H1 (cell line): ENCODE data around the gene COL26A1. TPM values are rescaled to one million over a fixed set of nuclear protein-coding genes. Genes with fewer than 3 reads are reported as not detected.

Source experiments
- polyA plus RNA-seq, 7 experiments: library from polyadenylated mRNA; depleted of rRNA in 3 of 7; stranded (reverse) in 5 of 7; unstranded in 2 of 7; fragments of >200 nt in 5 of 7; fragments of 200-250 nt in 2 of 7; gene quantifications; 1 replicate in 5 of 7; 2 replicates in 1 of 7; 4 replicates in 1 of 7; pipeline versions ENCODE4 v1.2.1 to v1.2.3, GENCODE V29; 2011 to 2013; ENCODE audit warnings: missing spikeins in 2 of 7, mixed read lengths in 2 of 7
- total RNA-seq: library from RNA; stranded (reverse); fragmentation: NEBNext Ultra II Directional; extraction: Animal tissue kit (Norgen Biotek cat#: 25700); gene quantifications from 2 replicates; pipeline ENCODE4 v1.2.1, GENCODE V29; 2021
- TF ChIP-seq, protein P1 (sequence below): fragments of 300-600 bp; sonication (generic); IDR thresholded peaks from 2 replicates; pipeline ENCODE4 v1.7.1; 2012; ENCODE audit warnings: low read length, moderate library complexity, mild to moderate bottlenecking, inconsistent platforms; ENCODE audit not compliant: insufficient replicate concordance

Gene COL26A1
- total and polyA plus RNA-seq, 2 of the 8 experiments (the other 6 are each of a cell fraction or from before 2014, with no cell fraction given) = 51.1 to 68.8 TPM

- TF ChIP-seq, protein P1, sequence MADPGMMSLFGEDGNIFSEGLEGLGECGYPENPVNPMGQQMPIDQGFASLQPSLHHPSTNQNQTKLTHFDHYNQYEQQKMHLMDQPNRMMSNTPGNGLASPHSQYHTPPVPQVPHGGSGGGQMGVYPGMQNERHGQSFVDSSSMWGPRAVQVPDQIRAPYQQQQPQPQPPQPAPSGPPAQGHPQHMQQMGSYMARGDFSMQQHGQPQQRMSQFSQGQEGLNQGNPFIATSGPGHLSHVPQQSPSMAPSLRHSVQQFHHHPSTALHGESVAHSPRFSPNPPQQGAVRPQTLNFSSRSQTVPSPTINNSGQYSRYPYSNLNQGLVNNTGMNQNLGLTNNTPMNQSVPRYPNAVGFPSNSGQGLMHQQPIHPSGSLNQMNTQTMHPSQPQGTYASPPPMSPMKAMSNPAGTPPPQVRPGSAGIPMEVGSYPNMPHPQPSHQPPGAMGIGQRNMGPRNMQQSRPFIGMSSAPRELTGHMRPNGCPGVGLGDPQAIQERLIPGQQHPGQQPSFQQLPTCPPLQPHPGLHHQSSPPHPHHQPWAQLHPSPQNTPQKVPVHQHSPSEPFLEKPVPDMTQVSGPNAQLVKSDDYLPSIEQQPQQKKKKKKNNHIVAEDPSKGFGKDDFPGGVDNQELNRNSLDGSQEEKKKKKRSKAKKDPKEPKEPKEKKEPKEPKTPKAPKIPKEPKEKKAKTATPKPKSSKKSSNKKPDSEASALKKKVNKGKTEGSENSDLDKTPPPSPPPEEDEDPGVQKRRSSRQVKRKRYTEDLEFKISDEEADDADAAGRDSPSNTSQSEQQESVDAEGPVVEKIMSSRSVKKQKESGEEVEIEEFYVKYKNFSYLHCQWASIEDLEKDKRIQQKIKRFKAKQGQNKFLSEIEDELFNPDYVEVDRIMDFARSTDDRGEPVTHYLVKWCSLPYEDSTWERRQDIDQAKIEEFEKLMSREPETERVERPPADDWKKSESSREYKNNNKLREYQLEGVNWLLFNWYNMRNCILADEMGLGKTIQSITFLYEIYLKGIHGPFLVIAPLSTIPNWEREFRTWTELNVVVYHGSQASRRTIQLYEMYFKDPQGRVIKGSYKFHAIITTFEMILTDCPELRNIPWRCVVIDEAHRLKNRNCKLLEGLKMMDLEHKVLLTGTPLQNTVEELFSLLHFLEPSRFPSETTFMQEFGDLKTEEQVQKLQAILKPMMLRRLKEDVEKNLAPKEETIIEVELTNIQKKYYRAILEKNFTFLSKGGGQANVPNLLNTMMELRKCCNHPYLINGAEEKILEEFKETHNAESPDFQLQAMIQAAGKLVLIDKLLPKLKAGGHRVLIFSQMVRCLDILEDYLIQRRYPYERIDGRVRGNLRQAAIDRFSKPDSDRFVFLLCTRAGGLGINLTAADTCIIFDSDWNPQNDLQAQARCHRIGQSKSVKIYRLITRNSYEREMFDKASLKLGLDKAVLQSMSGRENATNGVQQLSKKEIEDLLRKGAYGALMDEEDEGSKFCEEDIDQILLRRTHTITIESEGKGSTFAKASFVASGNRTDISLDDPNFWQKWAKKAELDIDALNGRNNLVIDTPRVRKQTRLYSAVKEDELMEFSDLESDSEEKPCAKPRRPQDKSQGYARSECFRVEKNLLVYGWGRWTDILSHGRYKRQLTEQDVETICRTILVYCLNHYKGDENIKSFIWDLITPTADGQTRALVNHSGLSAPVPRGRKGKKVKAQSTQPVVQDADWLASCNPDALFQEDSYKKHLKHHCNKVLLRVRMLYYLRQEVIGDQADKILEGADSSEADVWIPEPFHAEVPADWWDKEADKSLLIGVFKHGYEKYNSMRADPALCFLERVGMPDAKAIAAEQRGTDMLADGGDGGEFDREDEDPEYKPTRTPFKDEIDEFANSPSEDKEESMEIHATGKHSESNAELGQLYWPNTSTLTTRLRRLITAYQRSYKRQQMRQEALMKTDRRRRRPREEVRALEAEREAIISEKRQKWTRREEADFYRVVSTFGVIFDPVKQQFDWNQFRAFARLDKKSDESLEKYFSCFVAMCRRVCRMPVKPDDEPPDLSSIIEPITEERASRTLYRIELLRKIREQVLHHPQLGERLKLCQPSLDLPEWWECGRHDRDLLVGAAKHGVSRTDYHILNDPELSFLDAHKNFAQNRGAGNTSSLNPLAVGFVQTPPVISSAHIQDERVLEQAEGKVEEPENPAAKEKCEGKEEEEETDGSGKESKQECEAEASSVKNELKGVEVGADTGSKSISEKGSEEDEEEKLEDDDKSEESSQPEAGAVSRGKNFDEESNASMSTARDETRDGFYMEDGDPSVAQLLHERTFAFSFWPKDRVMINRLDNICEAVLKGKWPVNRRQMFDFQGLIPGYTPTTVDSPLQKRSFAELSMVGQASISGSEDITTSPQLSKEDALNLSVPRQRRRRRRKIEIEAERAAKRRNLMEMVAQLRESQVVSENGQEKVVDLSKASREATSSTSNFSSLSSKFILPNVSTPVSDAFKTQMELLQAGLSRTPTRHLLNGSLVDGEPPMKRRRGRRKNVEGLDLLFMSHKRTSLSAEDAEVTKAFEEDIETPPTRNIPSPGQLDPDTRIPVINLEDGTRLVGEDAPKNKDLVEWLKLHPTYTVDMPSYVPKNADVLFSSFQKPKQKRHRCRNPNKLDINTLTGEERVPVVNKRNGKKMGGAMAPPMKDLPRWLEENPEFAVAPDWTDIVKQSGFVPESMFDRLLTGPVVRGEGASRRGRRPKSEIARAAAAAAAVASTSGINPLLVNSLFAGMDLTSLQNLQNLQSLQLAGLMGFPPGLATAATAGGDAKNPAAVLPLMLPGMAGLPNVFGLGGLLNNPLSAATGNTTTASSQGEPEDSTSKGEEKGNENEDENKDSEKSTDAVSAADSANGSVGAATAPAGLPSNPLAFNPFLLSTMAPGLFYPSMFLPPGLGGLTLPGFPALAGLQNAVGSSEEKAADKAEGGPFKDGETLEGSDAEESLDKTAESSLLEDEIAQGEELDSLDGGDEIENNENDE = no peak
These were observed 195.5 kb downstream of the COL26A1 start (continued) for GRCh38 chr7:101557978-101558741.
